CD1c-positive myeloid dendritic cell (primary cell): ENCODE data around the gene ARMC3.
"Not testable (repeated sequence)": the region's sequence is repeated elsewhere in the genome, so short reads cannot be mapped to it uniquely, and the experiment has no call there.

Experiments used
- DNase-seq: peaks from one replicate; pipeline ENCODE4 v3.0.0-alpha.2; 2016; ENCODE audit errors: extremely low spot score

ARMC3 gene

GRCh38 chr10:23072593-23072992 is 144.7 kb downstream of the ARMC3 start:
- not testable (repeated sequence) for DNase-seq

GRCh38 chr10:23073527-23073926 is 145.7 kb downstream of the ARMC3 start:
- no peak for DNase-seq

- DNase-seq: no peak
Observed at GRCh38 chr10:23075672-23076071, 147.8 kb downstream of the ARMC3 start.

GRCh38 chr10:23078114-23078513 is 150.3 kb downstream of the ARMC3 start:
- DNase-seq: no peak

- DNase-seq: no peak
Observed at GRCh38 chr10:23079700-23080099, 151.8 kb downstream of the ARMC3 start.

GRCh38 chr10:23080262-23080661 is 152.4 kb downstream of the ARMC3 start:
- no peak for DNase-seq

GRCh38 chr10:23081221-23081750 is 153.4 kb downstream of the ARMC3 start:
- DNase-seq: no peak

- no peak for DNase-seq
Observed at GRCh38 chr10:23081891-23082290, 154.0 kb downstream of the ARMC3 start.
